Small intestine (tissue), 7 donors: ENCODE results near the gene TRAF7. TPM values are rescaled to one million over a fixed set of nuclear protein-coding genes. Genes with fewer than 3 reads are reported as not detected.
"Not testable (repeated sequence)": the region's sequence is repeated elsewhere in the genome, so short reads cannot be mapped to it uniquely, and the experiment has no call there.

Experiments
- DNase-seq, 2 donors: peaks; one replicate each; pipeline versions ENCODE4 v3.0.0 to v3.0.0-alpha.2; 2013
- FAIRE-seq: peaks from 2 replicates; lab custom pipeline; 2012; peaks lifted over from hg19 to GRCh38; lab: Jason Lieb, UNC
- H3K27ac ChIP-seq, 3 donors: one replicate each; pipeline ENCODE4 v1.5.1; 2013; ENCODE audit warnings: low read length in 2 of 3, mild to moderate bottlenecking in 2 of 3, control low read depth in 1 of 3, inconsistent platforms in 1 of 3, low read depth in 1 of 3, moderate library complexity in 1 of 3
- H3K27me3 ChIP-seq, 3 donors: one replicate each; pipeline ENCODE4 v1.6.1; 2013; ENCODE audit warnings: low read length in 3 of 3, inconsistent platforms in 1 of 3; ENCODE audit not compliant: control insufficient read depth in 3 of 3, insufficient read depth in 3 of 3
- H3K36me3 ChIP-seq, 3 donors: one replicate each; pipeline ENCODE4 v1.6.1; 2013; ENCODE audit warnings: low read length in 3 of 3, inconsistent platforms in 1 of 3, low read depth in 1 of 3, mild to moderate bottlenecking in 1 of 3, moderate library complexity in 1 of 3; ENCODE audit not compliant: control insufficient read depth in 3 of 3, insufficient read depth in 2 of 3
- H3K4me1 ChIP-seq, 3 donors: one replicate each; pipeline ENCODE4 v1.6.1; 2013; ENCODE audit warnings: low read length in 2 of 3, inconsistent platforms in 1 of 3, low read depth in 1 of 3, mild to moderate bottlenecking in 1 of 3, moderate library complexity in 1 of 3; ENCODE audit not compliant: control insufficient read depth in 3 of 3, insufficient read depth in 2 of 3
- H3K4me3 ChIP-seq, 3 donors: one replicate each; pipeline ENCODE4 v1.5.1; 2013; ENCODE audit warnings: low read length in 3 of 3, control low read depth in 1 of 3, inconsistent platforms in 1 of 3, low read depth in 1 of 3, mild to moderate bottlenecking in 1 of 3, moderate library complexity in 1 of 3
- H3K9me3 ChIP-seq, 2 donors: one replicate each; pipeline ENCODE4 v1.6.1; 2013; ENCODE audit warnings: low read depth in 1 of 2, low read length in 1 of 2; ENCODE audit not compliant: control insufficient read depth in 2 of 2, insufficient read depth in 1 of 2
- WGBS, 3 donors: extraction: QIAGEN DNeasy Blood & Tissue Kit; methylation state at CpG; one replicate each; pipeline ENCODE4 v1.1.7; 2013; 5-methylcytosine and 5-hydroxymethylcytosine counted together
- polyA plus RNA-seq, 4 donors: library from polyadenylated mRNA; stranded (reverse) in 3 of 4; unstranded in 1 of 4; fragments of 200-250 nt in 3 of 4; fragments of 120-200 nt in 1 of 4; gene quantifications; one replicate each; pipeline versions ENCODE4 v1.2.1 to v1.2.3, GENCODE V29; 2013
- donor health status: healthy with polysubstance abuse.
- donor health status: control.
- donor health status: control.
- donor health status: Bipolar disorder and iron deficiency.
- donor health status: healthy.

TRAF7 gene
- polyA plus RNA-seq, 4 donors = 47.6 to 73.4 (median 64.1) TPM

DNA sequence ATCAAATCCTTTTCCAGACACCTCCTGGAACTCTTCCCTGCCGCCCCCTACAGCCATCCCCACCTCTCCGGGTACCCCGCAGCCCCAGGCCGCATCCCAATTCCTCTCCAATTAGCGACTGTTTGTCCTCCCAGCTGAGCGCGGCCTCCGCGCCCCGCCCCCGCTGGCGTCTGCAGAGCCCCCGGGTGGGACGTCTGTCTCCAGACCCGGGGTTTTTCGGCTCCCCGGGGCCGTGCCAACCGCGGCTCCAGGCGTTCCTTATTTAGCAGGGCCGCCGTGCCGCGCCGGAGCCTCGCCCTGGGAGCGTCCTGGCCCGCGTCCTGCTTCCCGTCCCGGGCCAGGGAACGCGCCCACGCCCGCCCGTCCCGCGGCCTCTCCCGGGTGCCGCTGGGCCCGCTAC lies 20.5 kb upstream of the TRAF7 start:
- H3K4me3 ChIP-seq = peak overlapping the region; percentile 41 to 52 (median 43)
- not testable (repeated sequence) for FAIRE-seq, H3K36me3 ChIP-seq, DNase-seq, H3K27me3 ChIP-seq, H3K4me1 ChIP-seq, H3K9me3 ChIP-seq
- H3K27ac ChIP-seq = peak overlapping the region in 2 of 3 donors; percentile 16 to 20
- 0 to 1% (median 0%) methylated on average over 5 to 36 of the region's 42 CpGs for WGBS, 3 donors

GRCh38 chr16:2135770-2136490 lies 19.7 kb upstream of the TRAF7 start, which contains the start of gene PKD1:
PKD1 (minus strand) TSS chr16:2135898; CDS start chr16:2135689, 209 bp downstream.
- H3K36me3 ChIP-seq, H3K27me3 ChIP-seq, H3K4me1 ChIP-seq, H3K9me3 ChIP-seq, FAIRE-seq: not testable (repeated sequence)
- DNase-seq = peak; percentile 90 to 96
- Histone ChIP-seq H3K4me3 (peak within 1 kb of the TSS; percentile 41 to 52 (median 43)), H3K27ac (peak within 1 kb of the TSS; percentile 20 to 83 (median 53))
- 0% methylated on average over 16 to 74 of the region's 81 CpGs for WGBS, 3 donors

DNA sequence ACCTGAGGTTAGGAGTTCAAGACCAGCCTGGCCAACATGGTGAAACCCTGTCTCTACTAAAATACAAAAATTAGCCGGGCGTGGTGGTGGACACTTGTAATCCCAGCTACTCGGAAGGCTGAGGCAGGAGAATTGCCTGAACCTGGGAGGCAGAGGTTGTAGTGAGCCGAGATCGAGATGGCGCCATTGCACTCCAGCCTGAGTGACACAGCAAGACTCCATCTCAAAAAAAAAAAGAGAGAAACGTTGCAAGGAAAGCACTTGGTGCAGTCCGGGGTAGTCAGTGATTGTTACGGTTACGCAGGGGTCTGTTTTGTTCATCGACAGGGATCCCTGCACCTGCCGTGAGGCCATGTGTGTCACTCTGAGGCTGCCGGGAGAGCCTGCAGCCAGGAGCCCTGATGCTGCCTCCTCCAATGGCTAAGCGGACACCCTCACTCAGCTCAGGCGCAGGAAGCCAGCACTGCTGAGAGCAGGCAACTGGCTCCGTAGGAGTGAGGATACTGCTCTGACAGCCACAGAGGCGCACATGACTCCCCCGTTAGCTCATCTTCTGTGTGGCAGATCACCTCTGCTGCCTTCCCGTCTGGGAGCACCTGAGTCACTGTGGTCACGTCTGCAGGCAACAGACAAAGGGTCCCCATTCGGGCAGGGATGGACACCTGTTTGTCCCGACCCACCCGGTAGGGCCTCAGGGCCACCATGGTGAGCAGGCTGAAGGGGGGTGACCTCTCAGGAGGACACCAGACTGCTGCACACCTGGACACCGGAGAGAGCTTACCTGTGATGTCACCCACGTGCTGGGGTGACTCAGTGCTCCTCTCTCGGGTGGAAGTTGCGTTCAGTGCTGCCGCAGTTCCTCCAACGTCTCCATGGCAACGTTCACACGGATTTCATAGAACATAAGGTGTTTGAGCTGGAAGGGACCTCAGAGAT lies 12.4 kb upstream of the TRAF7 start:
- Histone ChIP-seq H3K9me3 (no peaks in the 10 kb centered on the region), H3K4me1 (peaks cover 0 to 10% (median 3%) of the 10 kb centered on the region in 3 donors), H3K27me3 (peaks cover 0 to 2% (median 0%) of the 10 kb centered on the region in 3 donors), H3K36me3 (peaks cover 0 to 4% (median 0%) of the 10 kb centered on the region in 3 donors), H3K4me3 (no peak overlapping the region), H3K27ac (no peak overlapping the region)
- peak in 1 of 2 donors; percentile 1 for DNase-seq
- FAIRE-seq = no peak
- WGBS, 3 donors = 69 to 74% (median 72%) methylated on average over 31 of the region's 31 CpGs

- no peak overlapping the region for H3K27ac ChIP-seq
- peaks cover 0 to 2% (median 0%) of the 10 kb centered on the region in 3 donors for H3K27me3 ChIP-seq
- 78 to 81% (median 79%) methylated on average over 17 of the region's 17 CpGs for WGBS, 3 donors
- FAIRE-seq (no peak), DNase-seq (no peak)
- H3K36me3 ChIP-seq = peaks cover 0 to 4% (median 0%) of the 10 kb centered on the region in 3 donors
- no peak overlapping the region for H3K4me3 ChIP-seq
- no peaks in the 10 kb centered on the region for H3K9me3 ChIP-seq
- H3K4me1 ChIP-seq = peaks cover 0 to 12% (median 3%) of the 10 kb centered on the region in 3 donors
Measured at GRCh38 chr16:2143878-2144485, 11.6 kb upstream of the TRAF7 start.

GRCh38 chr16:2145843-2146242 lies 9.7 kb upstream of the TRAF7 start:
- peaks cover 0 to 10% (median 0%) of the 10 kb centered on the region in 3 donors for H3K27me3 ChIP-seq
- FAIRE-seq = no peak
- H3K36me3 ChIP-seq = peaks cover 0 to 15% (median 0%) of the 10 kb centered on the region in 3 donors
- DNase-seq = no peak
- H3K27ac ChIP-seq = no peak overlapping the region
- no peaks in the 10 kb centered on the region for H3K9me3 ChIP-seq
- WGBS, 3 donors = 81 to 88% (median 85%) methylated on average over 5 of the region's 5 CpGs
- peaks cover 3 to 30% (median 3%) of the 10 kb centered on the region in 3 donors for H3K4me1 ChIP-seq
- H3K4me3 ChIP-seq = no peak overlapping the region

DNA sequence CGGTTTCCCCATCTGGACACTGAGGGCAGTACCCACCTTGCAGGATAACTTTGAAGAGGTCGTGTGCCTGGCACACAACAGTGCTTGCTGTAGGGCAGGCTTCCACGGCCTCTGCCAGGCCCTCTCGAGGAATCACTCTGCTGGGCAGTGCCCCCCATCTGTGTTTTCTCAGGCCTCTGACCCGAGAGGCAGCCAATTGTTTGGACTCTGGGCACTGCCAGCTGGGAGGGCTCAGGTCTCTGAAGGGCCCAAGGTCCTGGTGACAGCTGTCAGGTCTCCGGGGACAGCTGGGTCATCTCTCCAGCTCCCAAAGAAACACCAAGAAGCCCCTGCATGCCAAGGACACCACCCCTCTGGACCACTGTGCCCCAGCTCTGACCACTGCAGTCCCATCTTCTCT lies 8.2 kb upstream of the TRAF7 start:
- FAIRE-seq (no peak), DNase-seq (no peak)
- Histone ChIP-seq H3K4me1 (peaks cover 3 to 46% (median 3%) of the 10 kb centered on the region in 3 donors), H3K27me3 (peaks cover 0 to 10% (median 0%) of the 10 kb centered on the region in 3 donors), H3K36me3 (peaks cover 0 to 31% (median 0%) of the 10 kb centered on the region in 3 donors), H3K9me3 (no peaks in the 10 kb centered on the region), H3K4me3 (no peak overlapping the region), H3K27ac (peak overlapping the region; percentile 47 to 81 (median 75))
- 50 to 77% (median 59%) methylated on average over 6 of the region's 6 CpGs for WGBS, 3 donors

DNA sequence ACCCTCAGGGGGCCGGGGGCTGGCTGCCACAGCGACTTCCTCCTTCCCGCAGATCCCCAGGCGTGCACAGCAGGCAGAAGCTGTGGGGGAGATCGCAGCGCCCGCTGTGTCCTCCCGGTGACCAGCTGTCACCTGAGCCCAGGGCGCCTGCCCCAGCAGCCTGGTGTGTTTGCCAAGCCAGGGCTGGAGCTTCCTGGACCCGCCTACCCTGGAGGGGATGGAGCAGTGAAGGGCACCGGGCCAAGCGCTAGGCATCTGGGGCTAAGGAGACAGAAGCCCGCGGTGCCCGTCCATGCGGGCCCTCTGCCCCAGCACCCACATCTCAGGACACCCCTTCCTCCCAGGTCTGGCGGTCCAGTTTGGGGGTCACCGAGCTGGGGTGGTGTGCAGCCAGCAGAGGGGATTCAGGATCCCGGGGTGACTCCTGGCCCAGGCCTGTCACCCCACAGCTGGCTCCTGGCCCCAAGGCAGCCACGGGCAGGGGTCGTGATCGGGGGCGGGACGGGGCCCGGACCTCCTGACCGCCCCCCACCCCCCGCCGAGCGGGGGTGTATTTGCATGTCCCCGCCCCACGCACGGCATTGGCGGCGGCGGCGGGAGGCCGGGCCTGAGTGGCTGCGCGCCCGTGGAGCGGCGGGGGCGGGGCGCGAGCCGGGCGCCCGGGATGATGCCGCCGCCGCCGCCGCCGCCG lies 7.5 kb upstream of the TRAF7 start, which contains the start of gene RAB26:
RAB26 (plus strand) TSS at position 645 of the 691 bp plus-strand sequence. CDS start 159 bp downstream, outside the sequence.
- WGBS, 3 donors = 3 to 6% (median 5%) methylated on average over 26 to 55 of the region's 55 CpGs
- Histone ChIP-seq H3K4me3 (peak within 1 kb of the TSS; percentile 27 to 57 (median 38)), H3K27ac (peak within 1 kb of the TSS; percentile 47 to 81 (median 75)), H3K4me1 (peaks cover 3 to 53% (median 3%) of the 10 kb centered on the region in 3 donors), H3K27me3 (peaks cover 0 to 10% (median 0%) of the 10 kb centered on the region in 3 donors), H3K9me3 (no peaks in the 10 kb centered on the region), H3K36me3 (peaks cover 0 to 38% (median 0%) of the 10 kb centered on the region in 3 donors)
- DNase-seq = peak; percentile 78 to 88
- FAIRE-seq = no peak
